Panc1 (cell line): ENCODE measurements around the gene MRPL24. TPM values are rescaled to one million over a fixed set of nuclear protein-coding genes. Genes with fewer than 3 reads are reported as not detected.

Source experiments
- ATAC-seq: fragments of 200-7000 bp; cut with Tn5 transposase; 2 replicates; pipeline ENCODE4 v1.9.1; 2020; ENCODE audit warnings: mild to moderate bottlenecking, moderate library complexity
- BruUV-seq: library from RNA; stranded (reverse); fragments of 400-500 nt; replicated peaks from 2 replicates; lab custom pipeline; 2021; lab: Mats Ljungman, UMichigan
- CTCF ChIA-PET: fragments of 300-600 bp; sonication (Branson Sonifier 250); formaldehyde crosslinking; loops from one replicate; lab custom pipeline; 2022; ENCODE audit warnings: antibody characterized with exemption; lab: Charles Lee
- POLR2A ChIA-PET: fragments of 300-600 bp; sonication (Branson Sonifier 250); formaldehyde crosslinking; loops from one replicate; lab custom pipeline; 2022; ENCODE audit warnings: antibody characterized with exemption; lab: Charles Lee
- DNase-seq: peaks from one replicate; pipeline ENCODE4 v3.0.0-alpha.2; 2010; ENCODE audit warnings: low read depth, low spot score
- H3K27ac ChIP-seq: 2 replicates; pipeline ENCODE4 v1.5.1; 2011; ENCODE audit warnings: mild to moderate bottlenecking, low read length, inconsistent platforms
- H3K27me3 ChIP-seq: fragments of 200-500 bp; sonication (Bioruptor generic); 2 replicates; pipeline ENCODE4 v1.6.0; 2014; ENCODE audit warnings: low read length, inconsistent platforms; ENCODE audit not compliant: control insufficient read depth, insufficient read depth
- H3K36me3 ChIP-seq: fragments of 200-500 bp; sonication (Bioruptor generic); 2 replicates; pipeline ENCODE4 v1.5.1; 2014; ENCODE audit warnings: inconsistent platforms, mild to moderate bottlenecking, low read length, moderate library complexity; ENCODE audit not compliant: control insufficient read depth, insufficient read depth
- H3K4me1 ChIP-seq: 2 replicates; pipeline ENCODE4 v1.5.1; 2011; ENCODE audit warnings: inconsistent platforms, mild to moderate bottlenecking, low read length, moderate library complexity; ENCODE audit not compliant: control insufficient read depth, insufficient read depth
- H3K4me3 ChIP-seq, 2 experiments: 2 replicates each; pipeline ENCODE4 v1.5.1; 2011 to 2012; ENCODE audit warnings: low read depth in 2 of 2, low read length in 2 of 2, mild to moderate bottlenecking in 2 of 2, inconsistent platforms in 1 of 2, moderate library complexity in 1 of 2
- H3K9me3 ChIP-seq: fragments of 200-500 bp; sonication (Bioruptor generic); 2 replicates; pipeline ENCODE4 v1.5.1; 2014; ENCODE audit warnings: low read depth, mild to moderate bottlenecking, inconsistent platforms, low read length, moderate library complexity; ENCODE audit not compliant: control insufficient read depth, insufficient read depth
- POLR2AphosphoS5 ChIP-seq: IDR thresholded peaks from 2 replicates; pipeline ENCODE4 v1.6.1; 2012; ENCODE audit warnings: mild to moderate bottlenecking, low read depth, low read length, moderate library complexity
- SIN3A ChIP-seq: IDR thresholded peaks from 2 replicates; pipeline ENCODE4 v1.6.1; 2012; ENCODE audit warnings: low read depth, mild to moderate bottlenecking, low read length, moderate library complexity, borderline replicate concordance; ENCODE audit not compliant: insufficient read depth
- TCF7L2 ChIP-seq: IDR thresholded peaks from 2 replicates; pipeline ENCODE4 v1.6.1; 2011; ENCODE audit warnings: mild to moderate bottlenecking, low read depth, low read length, inconsistent platforms
- in situ Hi-C: cut with HindIII; loops from 2 replicates; pipeline ENCODE4 v1.10.0; 2016; ENCODE audit warnings: low sequenced_read_pairs, low pct_unique_long_range_greater_than_20kb
- intact Hi-C: fragments of 100-400 bp; cut with micrococcal nuclease; formaldehyde crosslinking; loops from one replicate; pipeline ENCODE4 v1.10.0; 2022; ENCODE audit not compliant: unreplicated experiment
- total RNA-seq: library from RNA; stranded (reverse); gene quantifications from one replicate; pipeline ENCODE4 v1.2.1, GENCODE V29; 2021; ENCODE audit not compliant: unreplicated experiment
- TF ChIP-seq, protein P1 (sequence below), 2 experiments: IDR thresholded peaks; 2 replicates each; pipeline ENCODE4 v1.6.1; 2011 to 2012; ENCODE audit warnings: low read depth in 2 of 2, control low read depth in 1 of 2, low read length in 1 of 2, mild to moderate bottlenecking in 1 of 2, moderate library complexity in 1 of 2; ENCODE audit not compliant: insufficient read depth in 1 of 2
- TF ChIP-seq, protein P2 (sequence below): fragments of 450-650 bp; IDR thresholded peaks from 2 replicates; pipeline ENCODE4 v1.5.1; 2017; ENCODE audit warnings: mild to moderate bottlenecking

Gene MRPL24
- total RNA-seq, 1 experiment from 2014 or later: 80.4 TPM

DNA sequence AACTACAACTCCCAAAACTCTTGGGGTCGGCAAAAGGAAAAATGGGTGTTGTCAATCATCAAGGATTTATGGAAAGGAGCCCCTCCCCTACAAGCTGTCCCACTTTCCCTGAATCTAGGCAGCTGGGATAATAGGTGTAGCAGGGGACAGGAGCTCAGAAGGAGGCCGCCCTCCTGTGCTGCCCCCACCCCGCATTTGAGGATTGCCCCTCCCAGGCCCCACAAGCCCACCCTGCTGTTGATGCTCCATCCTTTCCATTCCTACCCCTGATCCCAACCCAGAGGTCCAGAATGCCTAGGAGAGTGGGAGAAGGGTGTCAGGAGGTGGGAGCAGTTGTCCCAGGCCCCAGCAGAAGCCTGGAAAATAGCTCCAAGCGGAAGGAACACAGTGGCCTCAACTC, 1.9 kb upstream of the MRPL24 start:
- ChIA-PET CTCF (no interaction called here), POLR2A (no interaction called here)
- TF ChIP-seq POLR2AphosphoS5 (0 out of 2 replicates have a peak, but pooled peaks have one; percentile 2), TCF7L2 (no peak)
- peak overlapping the region; percentile 93; the same call in 1 of the 2 replicates for H3K27ac ChIP-seq
- H3K4me3 ChIP-seq: no peak overlapping the region
- peaks cover 21% of the 10 kb centered on the region for H3K36me3 ChIP-seq
- no peaks in the 10 kb centered on the region for H3K27me3 ChIP-seq
- BruUV-seq: no TSS peak
- in situ Hi-C loops (no loop called here), intact Hi-C loops (no loop called here)
- DNase-seq (no peak), ATAC-seq (no peak)
- peaks cover 49% of the 10 kb centered on the region for H3K4me1 ChIP-seq
- H3K9me3 ChIP-seq: no peaks in the 10 kb centered on the region

DNA sequence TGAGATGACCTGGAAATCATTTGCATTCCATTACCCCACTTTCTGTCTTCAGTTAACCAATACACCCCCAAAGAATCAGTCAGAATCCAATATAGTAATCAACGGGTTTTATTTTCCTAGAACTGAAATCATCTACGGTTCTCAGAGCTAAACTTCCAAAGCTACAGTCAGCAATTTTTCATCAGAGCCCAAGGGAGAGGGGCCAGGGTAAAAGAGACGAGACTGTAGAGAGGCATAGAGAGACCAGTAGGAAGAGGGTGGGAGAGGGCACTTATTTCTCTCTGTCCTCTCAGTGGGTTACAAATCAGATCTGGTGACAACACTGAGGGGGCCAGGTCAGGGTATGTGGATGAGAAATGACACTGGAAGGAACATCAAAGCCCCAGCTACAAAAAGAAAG, 1.1 kb upstream of the MRPL24 start:
- POLR2A ChIA-PET: no interaction called here
- no peaks in the 10 kb centered on the region for H3K9me3 ChIP-seq
- BruUV-seq: no TSS peak
- TF ChIP-seq SIN3A: no peak
- TF ChIP-seq, protein P1, sequence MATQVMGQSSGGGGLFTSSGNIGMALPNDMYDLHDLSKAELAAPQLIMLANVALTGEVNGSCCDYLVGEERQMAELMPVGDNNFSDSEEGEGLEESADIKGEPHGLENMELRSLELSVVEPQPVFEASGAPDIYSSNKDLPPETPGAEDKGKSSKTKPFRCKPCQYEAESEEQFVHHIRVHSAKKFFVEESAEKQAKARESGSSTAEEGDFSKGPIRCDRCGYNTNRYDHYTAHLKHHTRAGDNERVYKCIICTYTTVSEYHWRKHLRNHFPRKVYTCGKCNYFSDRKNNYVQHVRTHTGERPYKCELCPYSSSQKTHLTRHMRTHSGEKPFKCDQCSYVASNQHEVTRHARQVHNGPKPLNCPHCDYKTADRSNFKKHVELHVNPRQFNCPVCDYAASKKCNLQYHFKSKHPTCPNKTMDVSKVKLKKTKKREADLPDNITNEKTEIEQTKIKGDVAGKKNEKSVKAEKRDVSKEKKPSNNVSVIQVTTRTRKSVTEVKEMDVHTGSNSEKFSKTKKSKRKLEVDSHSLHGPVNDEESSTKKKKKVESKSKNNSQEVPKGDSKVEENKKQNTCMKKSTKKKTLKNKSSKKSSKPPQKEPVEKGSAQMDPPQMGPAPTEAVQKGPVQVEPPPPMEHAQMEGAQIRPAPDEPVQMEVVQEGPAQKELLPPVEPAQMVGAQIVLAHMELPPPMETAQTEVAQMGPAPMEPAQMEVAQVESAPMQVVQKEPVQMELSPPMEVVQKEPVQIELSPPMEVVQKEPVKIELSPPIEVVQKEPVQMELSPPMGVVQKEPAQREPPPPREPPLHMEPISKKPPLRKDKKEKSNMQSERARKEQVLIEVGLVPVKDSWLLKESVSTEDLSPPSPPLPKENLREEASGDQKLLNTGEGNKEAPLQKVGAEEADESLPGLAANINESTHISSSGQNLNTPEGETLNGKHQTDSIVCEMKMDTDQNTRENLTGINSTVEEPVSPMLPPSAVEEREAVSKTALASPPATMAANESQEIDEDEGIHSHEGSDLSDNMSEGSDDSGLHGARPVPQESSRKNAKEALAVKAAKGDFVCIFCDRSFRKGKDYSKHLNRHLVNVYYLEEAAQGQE (IDR thresholded peaks at IDR 0.05; ENCODE audit: insufficient read depth in 1 of 2, low read depth in 2 of 2, low read length in 1 of 2): no peak
- no peak for TF ChIP-seq TCF7L2
- TF ChIP-seq POLR2AphosphoS5: no peak
- TF ChIP-seq, protein P2, sequence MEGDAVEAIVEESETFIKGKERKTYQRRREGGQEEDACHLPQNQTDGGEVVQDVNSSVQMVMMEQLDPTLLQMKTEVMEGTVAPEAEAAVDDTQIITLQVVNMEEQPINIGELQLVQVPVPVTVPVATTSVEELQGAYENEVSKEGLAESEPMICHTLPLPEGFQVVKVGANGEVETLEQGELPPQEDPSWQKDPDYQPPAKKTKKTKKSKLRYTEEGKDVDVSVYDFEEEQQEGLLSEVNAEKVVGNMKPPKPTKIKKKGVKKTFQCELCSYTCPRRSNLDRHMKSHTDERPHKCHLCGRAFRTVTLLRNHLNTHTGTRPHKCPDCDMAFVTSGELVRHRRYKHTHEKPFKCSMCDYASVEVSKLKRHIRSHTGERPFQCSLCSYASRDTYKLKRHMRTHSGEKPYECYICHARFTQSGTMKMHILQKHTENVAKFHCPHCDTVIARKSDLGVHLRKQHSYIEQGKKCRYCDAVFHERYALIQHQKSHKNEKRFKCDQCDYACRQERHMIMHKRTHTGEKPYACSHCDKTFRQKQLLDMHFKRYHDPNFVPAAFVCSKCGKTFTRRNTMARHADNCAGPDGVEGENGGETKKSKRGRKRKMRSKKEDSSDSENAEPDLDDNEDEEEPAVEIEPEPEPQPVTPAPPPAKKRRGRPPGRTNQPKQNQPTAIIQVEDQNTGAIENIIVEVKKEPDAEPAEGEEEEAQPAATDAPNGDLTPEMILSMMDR: no peak
- H3K4me3 ChIP-seq: no peak overlapping the region
- CTCF ChIA-PET: no interaction called here
- intact Hi-C loops (no loop called here), in situ Hi-C loops (no loop called here)
- DNase-seq (no peak), ATAC-seq (no peak)
- H3K36me3 ChIP-seq: peaks cover 21% of the 10 kb centered on the region
- peak overlapping the region; percentile 93 for H3K27ac ChIP-seq
- H3K4me1 ChIP-seq: peaks cover 45% of the 10 kb centered on the region
- H3K27me3 ChIP-seq: no peaks in the 10 kb centered on the region

DNA sequence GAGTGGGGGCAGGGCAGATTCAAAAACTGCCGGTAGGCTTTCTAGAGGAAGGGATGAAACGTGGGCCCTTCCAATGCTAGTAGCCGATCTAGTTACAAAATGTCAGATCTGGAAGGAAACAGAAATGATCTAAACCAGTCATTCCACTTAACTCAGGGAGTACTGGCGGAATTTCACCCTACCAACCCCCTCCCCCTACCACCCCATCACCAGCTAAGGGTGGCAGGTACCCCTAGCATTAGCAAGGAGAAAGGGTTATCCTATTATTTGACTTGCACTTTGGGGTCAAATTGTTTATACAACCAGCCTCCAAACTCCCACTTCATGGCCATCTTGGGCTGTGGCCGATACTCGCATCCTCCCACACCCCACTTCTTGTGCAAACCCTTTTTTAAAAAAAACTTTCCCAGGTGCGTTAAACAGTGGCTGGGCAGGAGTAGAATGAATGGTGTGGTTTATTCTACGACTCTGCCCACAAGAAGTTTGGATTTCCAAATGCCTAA, 644 bp upstream of the MRPL24 start:
- no peak for ATAC-seq

More for the DNA sequence above, 644 bp upstream of the MRPL24 start:
- in situ Hi-C loops (no loop called here), intact Hi-C loops (no loop called here)
- H3K4me1 ChIP-seq: peaks cover 41% of the 10 kb centered on the region
- H3K4me3 ChIP-seq: peak overlapping the region in 1 of 2 experiments; percentile 39; a peak in 3 of 4 replicates
- TF ChIP-seq, protein P1 (IDR thresholded peaks at IDR 0.05; ENCODE audit: insufficient read depth in 1 of 2, low read depth in 2 of 2, low read length in 1 of 2): no peak
- no peak for TF ChIP-seq POLR2AphosphoS5
- TF ChIP-seq, protein P2: no peak
- TF ChIP-seq SIN3A: no peak
- TF ChIP-seq TCF7L2: no peak
- H3K27me3 ChIP-seq: no peaks in the 10 kb centered on the region
- no peak for DNase-seq
- no peaks in the 10 kb centered on the region for H3K9me3 ChIP-seq
- no TSS peak for BruUV-seq
- CTCF ChIA-PET: interaction anchor here (0.8 to 1.0 kb wide), 3 partner anchors 15 to 118 kb away, joined by 3 to 4 read pairs (median 4); no protein-coding TSS in a partner anchor
- POLR2A ChIA-PET: interaction anchor here (0.6 to 1.0 kb wide), 4 partner anchors 10 to 51 kb away, joined by 3 to 4 read pairs (median 3); partner anchors contain the start of genes ISG20L2, METTL25B and PRCC
- peak overlapping the region; percentile 93 for H3K27ac ChIP-seq
- peaks cover 21% of the 10 kb centered on the region for H3K36me3 ChIP-seq
